Activated CD4-positive, alpha-beta T cell treated with anti-CD3 and anti-CD28 coated beads for 1 hour (primary cell): ENCODE measurements around the gene CTNNA2.

Experiments used
- DNase-seq: peaks from one replicate; pipeline ENCODE4 v3.0.0-alpha.2; 2020

Gene CTNNA2

DNA sequence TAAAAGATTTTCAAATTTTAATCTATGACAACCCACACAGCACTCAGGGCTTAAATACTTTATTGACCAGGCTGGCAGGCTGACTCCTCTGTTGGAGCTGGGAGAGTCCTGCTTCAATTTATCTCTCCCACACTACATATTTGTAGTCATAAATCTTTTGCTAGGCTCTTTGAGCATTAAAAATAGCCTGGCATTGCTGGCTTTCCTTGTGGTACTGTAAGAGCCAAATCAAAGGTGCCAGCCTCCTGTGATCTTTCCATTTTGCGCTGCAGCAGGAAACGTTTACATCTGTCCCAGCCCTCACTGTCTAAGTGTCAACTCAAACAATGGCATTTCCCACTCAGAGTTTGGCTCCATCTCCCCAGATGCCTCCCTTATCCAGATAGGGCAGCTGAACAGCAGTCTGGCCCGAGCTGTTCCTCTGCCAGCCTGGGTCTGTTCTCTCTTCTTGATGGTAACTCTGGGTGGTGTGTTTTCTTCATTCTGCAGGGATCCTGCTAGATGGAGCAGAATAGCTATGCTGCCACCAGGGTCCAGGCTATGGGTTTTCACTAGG lies 729.6 kb downstream of the CTNNA2 start:
- DNase-seq, result no peak

GRCh38 chr2:80244905-80245584 lies 732.2 kb downstream of the CTNNA2 start:
- DNase-seq, result no peak

GRCh38 chr2:80246534-80246933 lies 733.7 kb downstream of the CTNNA2 start:
- DNase-seq, result no peak

- DNase-seq, result no peak
Observed at GRCh38 chr2:80247339-80247738, 734.5 kb downstream of the CTNNA2 start.

DNA sequence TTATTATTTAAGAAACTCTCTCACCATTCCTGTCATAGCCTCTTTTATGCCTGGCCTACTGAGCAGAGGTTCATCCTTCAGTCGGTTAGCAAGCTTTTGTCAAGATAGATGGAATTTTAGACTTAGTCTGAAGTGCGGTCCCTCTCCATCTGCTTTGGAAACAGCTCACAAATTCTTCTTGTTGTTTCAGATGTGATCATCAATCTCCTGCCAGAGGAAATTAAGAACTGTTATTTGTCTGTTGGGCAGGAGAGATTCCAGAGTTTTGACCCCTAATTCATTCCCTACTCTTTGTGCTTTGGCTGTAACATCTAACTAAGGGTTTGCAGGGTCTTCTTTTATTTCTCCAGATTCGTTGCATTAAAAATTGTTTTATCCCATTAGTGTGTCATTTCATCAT lies 735.3 kb downstream of the CTNNA2 start:
- no peak for DNase-seq

- DNase-seq, result no peak
Observed at GRCh38 chr2:80252294-80252986, 739.6 kb downstream of the CTNNA2 start.

GRCh38 chr2:80255918-80256781 lies 743.3 kb downstream of the CTNNA2 start:
- DNase-seq, result no peak

GRCh38 chr2:80256782-80257167 lies 743.9 kb downstream of the CTNNA2 start:
- no peak for DNase-seq

- DNase-seq, result no peak
Observed at GRCh38 chr2:80257450-80257849, 744.6 kb downstream of the CTNNA2 start.

DNA sequence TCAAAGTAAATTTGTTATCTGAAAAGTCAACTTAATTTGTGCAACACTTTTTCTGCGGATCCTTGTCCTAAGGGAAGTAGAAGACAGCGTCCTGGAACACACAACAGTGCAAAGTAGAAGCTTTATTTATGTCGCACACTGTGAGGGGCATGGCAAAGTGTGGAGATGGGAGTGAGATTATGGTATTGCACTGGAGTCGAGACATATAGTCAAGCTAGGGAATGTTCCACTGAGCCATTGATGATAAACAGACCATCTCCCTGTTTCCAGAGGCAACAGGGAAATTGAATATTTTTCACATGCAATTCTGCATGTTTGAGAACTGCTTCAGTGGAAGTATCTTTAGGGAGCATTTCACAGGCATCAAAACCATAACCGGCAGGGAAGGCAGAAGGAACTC lies 745.5 kb downstream of the CTNNA2 start:
- DNase-seq, result no peak

DNA sequence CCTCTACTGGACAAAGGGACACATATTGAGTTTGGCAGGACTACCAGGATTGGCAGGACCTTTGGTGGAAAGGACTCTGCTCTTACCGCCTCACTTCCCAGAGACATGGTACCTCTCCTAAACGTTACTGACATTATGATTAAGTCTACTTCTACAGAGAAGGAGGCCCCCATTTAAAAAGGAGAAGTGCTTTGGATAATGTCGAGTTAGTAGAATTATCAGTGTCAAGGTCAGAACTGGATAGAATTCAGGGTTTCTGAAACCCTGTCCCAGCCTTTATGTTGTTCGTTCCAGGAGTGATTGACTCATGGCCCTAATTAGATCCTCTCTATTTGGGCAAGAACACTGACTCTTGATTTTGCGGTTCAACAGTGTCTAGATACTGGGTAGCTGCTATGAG lies 745.9 kb downstream of the CTNNA2 start:
- DNase-seq, result no peak

- no peak for DNase-seq
Observed at GRCh38 chr2:80259292-80259691, 746.4 kb downstream of the CTNNA2 start.

DNA sequence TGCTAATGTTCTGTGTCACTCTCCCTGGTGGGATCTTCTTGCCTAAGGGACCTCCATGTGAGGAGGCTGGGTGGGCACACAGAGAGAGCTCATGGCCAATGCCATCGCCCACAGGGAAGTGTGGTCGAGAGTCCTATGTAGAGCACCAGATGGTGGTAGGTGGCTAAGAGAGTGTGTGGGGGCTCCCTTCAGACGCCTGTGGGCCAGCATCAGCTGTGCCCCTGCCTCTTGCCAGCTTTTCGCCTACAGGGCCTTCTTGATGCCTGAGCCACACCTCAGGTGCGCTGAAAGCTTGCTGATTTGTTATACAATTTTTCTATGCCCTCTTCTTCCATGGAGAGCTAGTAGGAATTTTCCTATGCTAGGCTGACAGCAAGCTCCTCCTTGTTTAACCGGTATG lies 753.4 kb downstream of the CTNNA2 start:
- no peak for DNase-seq

DNA sequence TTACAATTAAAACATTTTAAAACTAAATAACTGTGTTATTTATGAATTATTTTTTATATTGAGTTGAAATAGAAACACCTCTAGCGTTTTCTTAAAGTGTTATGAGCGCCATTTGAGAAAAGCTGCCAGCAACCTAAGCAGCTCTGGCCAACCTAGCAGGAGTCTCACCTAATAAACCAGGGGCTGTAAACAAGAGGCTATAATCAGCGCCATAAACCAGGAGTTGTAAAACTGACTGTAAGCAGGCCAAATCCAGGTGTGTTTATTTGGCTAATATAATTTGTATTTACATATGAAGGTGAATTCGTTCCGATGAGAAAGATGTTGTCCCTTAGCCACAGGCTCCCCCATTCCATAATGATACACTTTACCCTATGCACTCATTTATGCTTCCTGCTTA lies 757.0 kb downstream of the CTNNA2 start:
- no peak for DNase-seq

DNA sequence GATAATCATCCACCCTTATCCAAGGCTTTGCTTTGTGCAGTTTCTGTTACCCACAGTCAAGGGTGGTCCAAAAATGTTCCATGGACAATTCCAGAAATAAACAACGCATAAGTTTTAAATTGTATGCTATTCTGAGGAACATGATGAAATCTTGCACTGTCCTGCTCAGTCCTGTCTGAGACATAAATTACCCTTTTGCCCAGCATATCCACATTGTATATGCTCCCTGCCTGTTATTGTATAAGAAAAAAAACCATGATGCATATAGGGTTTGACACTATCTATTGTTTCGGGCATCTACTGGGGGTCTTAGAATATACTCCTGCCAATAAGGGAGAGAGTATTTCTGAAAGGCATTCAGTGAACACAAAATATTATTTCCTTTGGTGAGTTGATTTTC lies 767.7 kb downstream of the CTNNA2 start:
- no peak for DNase-seq

GRCh38 chr2:80281049-80281448 lies 768.2 kb downstream of the CTNNA2 start:
- no peak for DNase-seq

- DNase-seq, result no peak
Observed at GRCh38 chr2:80288576-80288975, 775.7 kb downstream of the CTNNA2 start.

GRCh38 chr2:80291656-80292055 lies 778.8 kb downstream of the CTNNA2 start:
- DNase-seq, result no peak

DNA sequence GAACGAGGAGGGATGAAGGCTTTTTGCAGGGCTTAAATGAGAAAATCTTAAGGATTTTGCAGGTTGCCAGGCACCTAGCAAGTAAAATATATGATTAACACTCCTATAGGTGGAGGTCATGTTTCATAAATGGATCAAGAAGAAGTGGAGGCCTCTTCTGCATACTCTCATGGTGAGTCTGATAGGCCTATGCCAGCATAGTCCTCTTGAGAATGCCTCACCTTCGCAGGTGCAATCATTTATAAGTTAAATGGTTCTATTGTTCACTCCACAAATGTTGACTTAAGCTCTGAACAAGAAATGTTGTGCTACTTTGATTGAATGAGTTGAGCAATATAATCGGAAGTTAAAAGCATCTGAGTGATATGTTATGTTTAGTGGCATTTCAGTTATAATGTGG lies 779.6 kb downstream of the CTNNA2 start:
- no peak for DNase-seq

- DNase-seq, result no peak
Observed at GRCh38 chr2:80293039-80293438, 780.2 kb downstream of the CTNNA2 start.

- DNase-seq, result no peak
Observed at GRCh38 chr2:80298954-80299353, 786.1 kb downstream of the CTNNA2 start.

DNA sequence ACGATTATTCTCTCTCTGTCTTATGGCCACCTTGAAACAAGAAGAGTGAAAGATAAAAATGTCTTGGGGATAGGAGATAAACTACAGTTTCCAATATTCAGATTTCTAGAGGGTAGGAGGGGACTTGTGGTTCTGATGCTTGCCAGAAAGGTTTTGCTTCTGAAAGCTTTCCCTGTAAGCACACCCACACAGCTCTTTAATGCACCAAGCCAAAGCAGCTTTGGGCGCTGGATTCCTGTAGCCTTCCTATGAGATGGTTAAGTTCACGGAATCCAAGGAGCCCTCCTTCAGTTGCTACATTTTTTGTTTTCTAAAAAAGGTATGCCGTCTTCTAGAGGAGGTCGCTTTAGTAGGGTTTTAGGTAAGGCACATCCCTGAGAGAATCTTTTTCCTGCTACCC lies 786.8 kb downstream of the CTNNA2 start:
- no peak for DNase-seq

DNA sequence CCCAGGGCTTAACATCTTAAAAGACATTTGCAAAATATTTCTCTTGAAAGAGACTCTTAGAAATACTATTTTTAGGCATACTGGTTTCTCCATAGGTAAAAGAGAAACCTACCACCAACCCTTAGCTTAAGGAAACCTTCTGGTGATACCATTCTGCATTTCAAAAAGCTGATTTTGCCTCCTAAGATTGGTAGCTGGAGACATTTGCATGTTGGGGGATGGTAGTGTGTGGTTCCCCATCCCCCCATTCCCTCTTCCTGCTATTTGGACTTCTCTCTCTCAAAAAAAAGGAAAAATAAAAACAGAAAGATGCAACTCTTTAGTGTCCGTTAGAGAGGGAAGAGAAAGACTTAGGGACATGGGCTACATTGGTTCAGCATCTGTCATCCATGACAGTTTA lies 787.5 kb downstream of the CTNNA2 start:
- no peak for DNase-seq

DNA sequence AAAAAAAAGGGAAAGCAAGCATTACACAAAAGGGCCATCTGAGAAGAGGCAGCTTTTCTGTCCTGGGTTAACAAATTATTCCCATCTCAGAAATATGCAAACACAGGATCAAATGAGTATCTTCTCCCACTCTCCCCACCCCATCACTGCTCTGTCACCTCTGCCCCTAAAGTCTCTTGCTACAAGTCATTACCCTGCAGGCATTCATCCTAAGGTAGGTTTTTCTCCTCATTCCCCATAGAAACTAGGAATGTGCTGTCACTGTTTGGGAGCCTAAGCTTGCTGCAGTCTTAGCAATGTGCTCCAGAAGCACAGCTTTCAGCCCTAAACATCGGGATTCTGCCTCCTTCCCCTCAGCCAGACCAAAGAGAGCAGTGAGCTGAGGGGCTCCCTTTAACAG lies 788.1 kb downstream of the CTNNA2 start:
- no peak for DNase-seq
